ENCODE measurements around the gene TACO1.

DNA sequence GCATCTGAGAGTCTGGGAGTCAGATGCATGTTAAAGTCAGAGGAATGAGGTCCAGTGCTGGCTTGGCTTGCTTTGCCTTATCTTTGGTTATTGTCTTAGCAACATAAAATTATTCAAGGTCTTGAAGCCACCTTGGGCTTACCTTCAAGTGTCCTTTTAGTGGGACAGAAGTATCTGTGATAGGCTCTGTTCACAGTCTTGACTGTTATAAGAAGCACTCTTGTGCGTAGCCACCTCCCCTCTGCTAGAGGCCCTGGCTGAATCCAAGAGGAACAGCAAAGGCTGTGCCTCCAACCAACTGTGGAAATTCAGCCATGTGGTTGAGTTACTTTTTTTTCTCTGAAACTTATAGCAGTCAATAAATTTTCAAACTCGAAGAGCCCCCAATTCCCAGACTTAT, 13.0 kb downstream of the TACO1 start:
- TF ChIP-seq EZH2 (IDR thresholded peaks at IDR 0.05) = no peak
- TF ChIP-seq POLR2AphosphoS5 (IDR thresholded peaks at IDR 0.05; ENCODE audit: borderline replicate concordance, low read depth, low read length) = no peak
- no peak for TF ChIP-seq FOXP2 (optimal IDR thresholded peaks at IDR 0.05; ENCODE audit: control extremely low read depth, extremely low read length, insufficient read depth)

Measured in SK-N-MC (cell line).